HG03575 (cell line): ENCODE measurements around the gene NEIL3.
"Not testable (repeated sequence)": the region's sequence is repeated elsewhere in the genome, so short reads cannot be mapped to it uniquely, and the experiment has no call there.

ENCODE experiments used
- ATAC-seq: cut with Tn5 transposase; IDR thresholded peaks from one replicate; pipeline ENCODE4 v1.9.1; 2021; ENCODE audit not compliant: unreplicated experiment, insufficient number of reproducible peaks, low FRiP score; ENCODE audit errors: extremely low read depth

NEIL3 gene

DNA sequence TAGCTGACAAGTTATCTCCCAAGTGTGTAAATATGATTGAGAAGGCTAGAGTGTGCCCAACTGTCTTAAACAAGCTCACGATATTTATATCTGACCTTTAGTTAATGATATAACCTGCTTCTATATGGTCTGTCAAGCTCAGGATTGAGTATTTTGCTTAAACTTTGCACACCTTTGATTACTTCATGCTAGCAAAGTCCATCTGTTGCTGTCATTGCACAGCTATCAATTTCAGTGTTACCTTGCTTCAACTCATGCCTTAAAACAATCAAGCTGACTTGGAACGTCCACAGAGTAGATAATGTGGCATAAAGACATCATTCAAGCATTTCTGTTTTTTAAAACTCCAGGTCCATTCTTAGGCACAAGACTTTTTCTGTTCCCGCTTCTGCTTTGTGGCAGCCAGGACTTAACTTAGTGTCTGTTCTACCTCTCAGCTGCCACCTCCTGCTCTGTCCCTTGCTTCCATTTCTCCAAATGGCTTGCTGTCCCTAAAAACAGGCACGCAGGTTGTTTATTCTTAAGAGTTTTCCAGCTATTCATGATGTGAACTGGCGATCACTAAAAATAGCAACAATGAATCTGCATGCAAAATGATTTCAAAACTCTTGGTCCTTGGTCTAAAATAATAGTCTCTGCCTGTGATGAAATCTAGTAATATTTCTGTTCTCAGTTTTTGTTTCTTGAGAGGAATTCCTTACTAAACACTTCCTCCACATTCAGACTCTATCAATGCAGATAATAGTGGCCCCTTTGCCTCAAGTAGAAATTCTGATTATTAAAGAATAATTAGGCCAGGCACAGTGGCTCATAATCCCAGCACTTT lies 16.3 kb upstream of the NEIL3 start:
- no peak for ATAC-seq

DNA sequence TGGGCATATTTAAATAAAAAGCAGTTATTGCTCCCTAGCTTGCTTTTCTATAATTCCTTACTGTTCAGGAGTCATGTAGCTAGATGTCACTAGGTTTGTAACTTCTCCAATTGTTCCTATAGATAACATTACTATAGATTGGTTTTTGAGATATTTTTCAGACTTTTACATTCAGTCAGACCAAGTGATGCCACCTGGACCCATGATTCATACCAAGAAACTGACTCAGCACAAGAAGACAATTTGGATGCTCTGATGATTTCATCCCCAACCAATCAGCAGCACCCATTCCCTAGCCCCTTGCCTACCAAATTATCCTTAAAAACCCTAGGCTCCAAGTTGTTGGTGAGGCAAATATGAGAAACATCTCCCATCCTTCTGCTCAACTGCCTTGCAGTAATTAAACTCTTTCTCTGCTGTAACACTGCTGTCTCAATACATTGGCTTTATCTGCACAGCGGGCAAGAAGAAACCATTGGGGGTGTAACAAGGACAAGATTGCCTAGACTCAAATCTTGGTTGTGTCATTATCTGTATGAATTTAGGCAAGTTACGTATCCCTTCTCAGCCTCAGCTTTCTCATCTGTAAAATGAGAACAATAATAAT lies 11.8 kb upstream of the NEIL3 start:
- no peak for ATAC-seq

DNA sequence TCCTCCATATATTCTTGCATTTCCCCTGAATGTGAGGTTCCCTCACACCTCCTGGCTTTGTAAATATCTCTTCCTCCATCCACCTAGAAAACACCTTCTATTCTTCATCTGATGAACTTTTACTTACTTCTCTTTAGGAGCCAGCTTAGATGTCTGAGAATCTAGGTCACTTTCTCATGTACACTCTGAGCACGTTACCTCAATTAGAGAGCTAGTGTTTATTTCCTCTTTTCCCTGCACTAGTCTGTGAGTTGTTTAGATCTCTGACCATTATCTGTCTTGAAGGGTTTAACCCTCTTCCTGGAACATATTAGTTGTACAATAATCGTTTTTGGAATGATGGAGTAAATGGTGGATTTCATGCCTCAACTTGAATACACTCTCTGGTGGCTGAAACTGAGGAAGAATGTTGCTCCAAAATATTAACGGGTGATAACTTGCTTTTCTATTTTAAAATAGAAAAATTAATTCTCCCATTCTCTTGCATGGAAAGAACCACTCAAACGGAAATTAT lies 8.5 kb upstream of the NEIL3 start:
- no peak for ATAC-seq

DNA sequence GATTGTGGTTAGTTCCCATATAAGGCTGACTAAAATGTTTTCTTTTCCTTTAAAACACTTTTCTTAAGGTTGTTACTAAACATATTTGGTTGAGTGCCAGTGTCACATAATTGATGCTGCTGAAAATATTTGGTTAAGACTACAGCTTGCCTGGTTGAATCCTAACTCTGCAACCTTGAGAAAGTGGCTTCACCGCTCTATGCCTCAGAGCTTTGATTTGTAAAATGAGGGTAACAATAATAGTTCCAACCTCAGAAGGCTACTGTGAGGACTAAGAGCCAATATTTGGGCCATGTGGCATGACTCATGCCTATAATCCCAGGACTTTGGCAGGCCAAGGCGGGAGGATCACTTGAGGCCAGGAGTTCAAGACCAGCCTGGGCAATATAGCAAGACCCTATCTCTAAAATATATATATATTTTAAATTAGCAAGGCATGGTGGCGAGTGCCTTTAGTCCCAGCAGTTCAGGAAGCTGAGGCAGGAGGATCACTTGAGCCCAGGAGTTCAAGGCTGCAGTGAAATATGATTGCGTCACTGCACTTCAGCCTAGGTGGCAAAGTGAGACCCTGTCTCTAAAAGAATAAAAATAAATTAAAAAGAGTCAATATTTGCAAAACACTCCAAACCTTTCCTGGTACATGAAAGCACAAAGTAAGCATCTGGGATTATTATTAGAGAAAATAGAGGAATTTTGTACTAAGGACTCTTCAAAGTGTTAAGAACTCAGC lies 7.1 kb upstream of the NEIL3 start:
- ATAC-seq = no peak

DNA sequence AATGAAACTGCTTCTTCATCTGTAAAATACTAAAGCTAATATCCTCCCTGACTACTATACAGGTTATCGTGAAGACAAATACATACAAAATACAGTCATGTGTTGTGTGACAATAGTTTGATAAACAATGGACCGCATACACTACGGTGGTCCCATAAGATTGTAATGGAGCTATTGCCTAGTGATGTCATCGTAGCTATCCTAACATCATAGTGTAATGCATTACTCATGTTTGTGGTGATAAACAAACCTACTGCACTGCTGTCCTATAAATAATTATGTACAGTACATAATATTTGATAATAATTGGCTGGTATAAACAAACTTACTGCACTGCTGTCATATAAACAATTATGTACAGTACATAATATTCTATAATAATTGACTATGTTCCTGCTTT lies 5.6 kb upstream of the NEIL3 start:
- ATAC-seq = no peak

DNA sequence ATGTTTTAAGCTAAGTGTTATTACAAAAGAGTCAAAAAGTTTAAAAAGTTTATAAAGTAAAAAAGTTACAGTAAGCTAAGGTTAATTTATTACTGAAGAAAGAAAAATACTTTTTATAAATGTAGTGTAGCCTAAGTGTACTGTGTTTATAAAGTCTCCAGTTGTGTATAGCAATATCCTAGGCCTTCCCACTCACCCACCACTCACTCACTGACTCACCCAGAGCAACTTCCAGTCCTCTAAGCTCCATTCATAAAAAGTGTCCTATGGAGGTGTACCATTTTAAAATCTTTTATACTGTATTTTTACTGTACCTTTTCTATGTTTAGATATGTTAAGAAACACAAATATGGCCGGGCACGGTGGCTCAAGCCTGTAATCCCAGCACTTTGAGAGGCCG lies 4.8 kb upstream of the NEIL3 start:
- not testable (repeated sequence) for ATAC-seq

DNA sequence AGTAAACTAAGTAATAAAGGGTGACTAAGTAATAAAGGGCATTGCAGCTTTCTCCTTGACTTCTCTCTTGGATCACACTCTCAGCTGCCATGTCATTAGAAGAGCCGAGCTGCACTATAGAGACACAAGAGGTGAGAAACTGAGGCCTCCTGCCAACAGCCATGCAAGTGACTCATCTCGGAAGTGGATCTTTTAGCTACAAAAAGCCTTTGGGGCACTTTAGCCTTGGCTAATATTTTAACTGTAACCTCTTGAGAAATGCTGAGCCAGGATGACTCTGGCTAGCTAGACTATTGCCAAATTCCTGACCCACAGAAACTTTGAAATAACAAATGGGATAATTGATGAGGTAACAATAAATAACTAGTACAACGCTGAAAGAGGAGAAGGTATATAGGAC lies 1.5 kb upstream of the NEIL3 start:
- ATAC-seq = no peak

DNA sequence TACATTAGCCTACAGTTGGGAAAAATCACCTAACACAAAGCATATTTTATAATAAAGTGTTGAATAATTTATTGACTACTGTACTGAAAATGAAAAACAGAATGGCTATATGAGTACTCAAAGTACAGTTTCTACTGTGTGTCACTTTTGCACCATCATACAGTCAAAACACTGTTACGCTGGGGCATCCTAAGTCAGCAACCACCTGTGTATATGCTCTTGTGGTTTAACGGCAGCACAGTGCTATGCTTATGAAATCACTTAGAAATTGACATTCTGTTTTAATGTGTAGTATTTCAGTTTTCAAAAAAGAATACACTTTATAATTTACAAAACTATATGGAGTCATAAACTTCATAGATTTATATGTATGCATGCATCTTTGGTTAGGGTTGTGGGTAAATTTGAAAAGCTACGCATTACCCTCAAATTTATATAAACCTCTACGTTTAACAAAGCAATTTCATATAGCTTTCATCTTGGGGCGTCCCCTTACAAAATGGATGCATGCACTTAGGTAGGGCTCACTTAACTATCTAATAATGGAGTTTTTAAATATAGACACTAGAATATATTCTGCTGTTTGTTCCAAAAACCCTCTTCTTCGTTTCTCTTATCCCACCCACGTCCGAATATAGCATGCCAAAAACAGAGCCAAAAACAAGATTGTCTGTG lies 690 bp upstream of the NEIL3 start:
- ATAC-seq = no peak

DNA sequence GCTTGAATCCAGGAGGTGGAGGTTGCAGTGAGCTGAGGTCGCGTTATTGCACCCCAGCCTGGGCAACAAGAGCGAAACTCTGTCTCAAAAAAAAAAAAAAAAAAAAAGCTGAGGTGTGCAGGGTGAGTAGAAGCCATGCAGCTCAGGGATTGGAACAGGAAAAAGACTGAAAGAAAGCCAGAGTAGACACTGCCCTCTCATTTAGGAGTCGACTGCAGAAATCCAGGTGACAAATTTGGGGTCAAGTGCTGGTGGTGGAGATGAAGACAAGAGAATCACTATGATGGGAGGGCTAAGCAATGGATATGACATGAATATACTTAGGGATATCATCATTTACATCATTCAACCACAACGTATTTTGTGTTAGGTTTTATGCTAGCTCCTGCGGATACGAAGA lies 1.9 kb downstream of the NEIL3 start:
- ATAC-seq = no peak

DNA sequence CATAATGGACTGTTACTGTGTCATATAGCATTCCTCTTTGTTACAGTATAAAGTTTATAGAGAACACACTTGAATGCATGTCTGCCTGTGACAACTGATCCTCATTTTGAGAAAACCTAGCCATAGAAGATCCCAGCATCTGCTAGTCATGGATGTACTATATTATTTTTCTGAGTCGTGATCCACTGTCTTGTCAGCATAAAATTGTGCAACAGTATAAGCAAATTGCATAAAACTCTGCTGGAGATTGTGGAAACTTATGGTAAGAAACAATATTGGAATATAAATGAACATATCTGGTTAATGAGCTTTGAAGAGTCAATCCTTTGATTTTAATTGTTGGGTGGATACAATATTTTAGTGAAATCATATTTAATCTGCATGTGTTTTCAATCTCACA lies 3.6 kb downstream of the NEIL3 start:
- no peak for ATAC-seq

DNA sequence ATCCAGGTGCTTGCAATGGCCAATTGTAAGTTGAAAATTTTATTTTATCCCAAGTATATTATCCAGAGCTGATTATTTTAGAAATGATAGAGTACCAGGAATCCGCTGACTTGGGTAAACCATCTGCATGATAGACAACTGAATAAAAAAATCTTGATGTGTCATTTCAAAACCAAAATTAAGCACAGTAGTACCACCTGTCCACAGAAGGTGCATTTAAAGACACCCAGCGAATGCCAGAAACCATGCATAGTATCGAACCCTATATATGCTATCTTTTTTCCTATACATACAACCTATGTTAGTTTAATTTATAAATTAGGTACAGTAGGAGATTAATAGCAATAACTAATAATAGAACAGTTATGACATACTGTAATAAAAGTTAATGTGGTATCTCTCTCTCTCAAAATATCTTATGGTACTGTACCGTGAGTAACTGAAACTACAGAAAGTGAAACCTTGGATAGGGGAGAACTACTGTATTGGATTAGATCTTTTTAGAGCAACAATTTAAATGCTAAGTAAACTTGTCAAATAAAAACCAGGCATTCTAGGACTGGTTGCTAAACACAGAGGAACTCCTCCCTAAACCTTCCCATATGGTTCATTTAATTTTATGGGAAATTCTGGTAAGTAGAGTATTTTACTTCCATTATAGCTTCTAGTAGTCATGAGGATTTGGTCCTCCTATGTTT lies 6.2 kb downstream of the NEIL3 start:
- ATAC-seq = no peak

DNA sequence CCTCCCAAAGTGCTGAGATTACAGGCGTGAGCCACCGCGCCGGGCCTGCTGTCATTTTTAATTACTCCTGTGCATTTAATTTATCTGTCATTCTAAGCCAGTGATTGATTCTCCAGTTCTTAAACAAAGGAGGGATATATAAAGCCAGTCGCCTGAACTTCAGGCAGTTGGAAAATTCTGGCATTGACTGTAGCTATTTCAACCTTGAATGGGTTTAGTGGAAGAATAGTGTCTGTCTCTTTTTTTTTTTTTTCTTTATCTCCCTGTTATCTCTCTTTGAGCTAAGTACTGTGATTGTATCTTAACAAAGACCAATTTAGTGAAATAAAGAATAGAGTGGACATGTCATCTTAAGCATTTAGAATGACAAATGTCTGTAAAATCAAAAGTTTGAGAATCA lies 11.0 kb downstream of the NEIL3 start:
- ATAC-seq = no peak

DNA sequence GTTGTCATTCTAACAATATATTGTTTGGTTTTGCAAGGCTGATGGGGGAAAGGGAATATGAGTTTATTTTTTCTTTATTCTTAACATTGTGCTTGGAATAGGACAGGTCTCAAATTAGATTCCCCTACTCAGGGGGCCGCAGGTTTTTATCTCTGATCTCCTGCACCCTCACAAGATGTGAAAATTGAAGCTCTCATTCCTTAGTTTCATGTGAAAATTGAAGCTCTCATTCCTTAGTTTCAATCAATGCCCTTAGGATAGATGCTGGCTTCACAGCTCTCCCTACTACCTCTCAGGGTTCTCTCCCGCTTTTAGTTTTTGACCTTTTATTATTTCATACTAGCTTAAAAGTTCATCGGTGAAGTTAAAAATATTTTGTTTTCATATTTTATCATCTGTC lies 12.0 kb downstream of the NEIL3 start:
- no peak for ATAC-seq

DNA sequence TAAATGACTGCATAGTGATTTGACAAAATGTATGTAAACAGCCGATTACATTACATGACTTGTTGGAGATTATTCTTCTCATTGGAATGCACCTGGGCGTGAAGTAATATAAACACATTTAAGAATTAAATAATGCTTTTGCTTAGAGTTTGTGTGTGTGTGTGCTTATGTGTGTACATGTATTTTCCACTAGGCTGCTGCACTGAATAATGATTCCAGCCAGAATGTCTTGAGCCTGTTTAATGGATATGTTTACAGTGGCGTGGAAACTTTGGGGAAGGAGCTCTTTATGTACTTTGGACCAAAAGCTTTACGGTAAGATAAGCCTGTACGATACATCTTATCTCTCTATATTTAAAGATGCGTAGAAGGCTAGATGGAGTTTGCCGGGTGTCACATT lies 12.6 kb downstream of the NEIL3 start:
- no peak for ATAC-seq

DNA sequence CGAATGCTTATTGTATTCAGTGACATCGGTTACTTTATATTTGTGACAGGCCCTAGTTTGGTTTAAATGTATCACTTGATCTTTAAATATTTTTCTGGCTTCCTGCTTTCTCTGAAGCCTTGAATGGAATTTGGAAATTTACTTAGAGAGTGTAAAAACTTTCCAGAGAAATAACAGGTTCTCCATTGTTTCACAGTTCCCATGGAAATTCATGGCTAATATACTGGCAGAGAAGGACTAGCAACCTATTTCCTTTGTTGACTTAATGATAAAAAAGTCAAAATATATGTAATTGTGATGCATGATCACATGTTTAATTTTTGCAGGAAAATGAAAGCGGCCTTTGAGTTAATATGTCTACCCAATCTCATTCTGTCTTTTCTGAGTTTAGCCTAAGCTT lies 13.2 kb downstream of the NEIL3 start:
- no peak for ATAC-seq

DNA sequence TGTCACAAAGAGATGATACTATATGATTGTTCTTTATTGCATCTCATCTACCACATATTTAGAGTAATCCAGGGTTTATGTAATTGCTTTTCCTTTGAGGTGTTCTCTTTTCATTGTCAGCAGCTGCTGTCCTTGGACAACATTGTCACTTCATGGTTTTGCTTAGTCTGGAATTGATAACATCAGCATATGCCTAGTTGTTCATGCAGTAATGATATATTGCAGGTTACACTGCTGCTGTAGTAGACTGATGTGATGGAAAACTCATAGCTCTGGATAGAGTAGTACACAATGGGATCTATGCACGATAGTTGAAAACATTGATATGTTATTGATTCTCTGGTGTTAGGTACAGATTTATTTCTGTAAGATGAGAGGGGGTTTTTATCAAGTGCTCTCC lies 13.7 kb downstream of the NEIL3 start:
- no peak for ATAC-seq

DNA sequence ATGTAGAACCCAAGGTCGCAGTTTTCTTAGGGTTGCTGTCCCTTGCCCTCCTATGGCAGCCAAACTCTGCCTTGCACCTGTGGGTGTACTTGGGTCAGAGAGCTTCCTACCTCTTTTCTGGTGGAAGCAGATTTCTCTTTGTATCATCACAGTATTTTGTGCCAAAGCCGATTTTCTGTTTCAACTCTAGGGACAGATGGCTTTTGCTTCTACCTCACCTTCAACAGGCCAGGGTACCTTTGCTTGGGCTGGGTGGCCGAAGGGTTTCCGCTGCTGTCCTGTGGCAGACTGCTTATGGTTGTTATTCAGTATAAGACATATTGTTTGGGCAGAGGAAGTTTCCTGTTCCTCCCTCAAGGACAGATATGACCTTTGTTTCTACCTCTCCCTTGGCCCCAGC lies 22.4 kb downstream of the NEIL3 start:
- no peak for ATAC-seq

DNA sequence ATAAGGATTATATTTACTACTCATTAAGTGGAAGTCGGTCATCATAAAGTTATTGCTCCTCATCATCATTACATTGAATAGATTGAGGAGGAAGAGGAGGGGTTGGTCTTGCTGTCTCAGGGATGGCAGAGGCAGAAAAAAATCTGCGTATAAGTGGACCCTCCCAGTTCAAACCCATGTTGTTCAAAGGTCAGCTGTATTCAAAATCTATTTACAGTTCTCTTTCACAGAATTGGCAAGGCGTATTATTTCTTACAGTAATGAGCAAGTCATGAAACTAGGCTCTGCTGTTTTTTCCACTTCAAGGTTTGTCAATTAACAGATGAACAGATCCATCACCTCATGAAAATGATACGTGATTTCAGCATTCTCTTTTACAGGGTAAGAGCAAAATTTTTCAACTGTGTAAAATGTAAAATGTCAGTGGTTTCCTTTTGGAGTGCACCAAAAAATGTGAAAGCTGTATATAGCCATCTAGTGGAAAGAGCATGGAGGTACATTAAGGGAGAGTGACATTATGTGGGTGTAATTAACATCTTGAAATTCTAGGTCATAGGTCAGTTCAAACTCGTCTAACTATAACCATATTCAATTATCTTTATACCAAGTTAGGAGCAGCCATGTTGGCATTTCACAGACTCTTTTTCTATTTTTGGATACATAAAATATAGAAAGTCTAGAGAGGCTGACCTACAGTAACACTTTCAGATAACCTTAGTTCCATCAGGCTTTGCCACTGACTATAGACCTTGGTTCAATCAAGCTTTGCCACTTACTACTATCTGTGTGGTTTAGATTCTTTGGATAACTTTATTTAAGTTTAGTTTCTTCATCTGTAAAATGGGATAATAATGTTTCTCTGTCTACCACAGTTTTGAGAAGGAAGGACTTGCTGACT lies 30.1 kb downstream of the NEIL3 start:
- ATAC-seq = peak; percentile 98
